GM12878 (cell line): ENCODE measurements around the gene TMEM184C. TPM values are rescaled to one million over a fixed set of nuclear protein-coding genes. Genes with fewer than 3 reads are reported as not detected.

Source experiments
- ATAC-seq: fragments of 200-7000 bp; cut with Tn5 transposase; 3 replicates; pipeline ENCODE4 v1.9.1; 2020; ENCODE audit warnings: mild to moderate bottlenecking, moderate library complexity
- BruUV-seq: library from RNA; stranded (reverse); fragments of 400-500 nt; replicated peaks from 2 replicates; lab custom pipeline; 2021; lab: Mats Ljungman, UMichigan
- CTCF ChIA-PET: fragments of 300-600 bp; sonication (Branson Sonifier 250); formaldehyde crosslinking; extraction: SDS; loops from one replicate; lab custom pipeline; 2021; ENCODE audit warnings: inconsistent platforms; lab: Yijun Ruan, JAX
- POLR2A ChIA-PET: fragments of 350-600 bp; formaldehyde crosslinking; extraction: SDS; loops from one replicate; lab custom pipeline; 2021; ENCODE audit warnings: inconsistent platforms; lab: Charles Lee
- RAD21 ChIA-PET: fragments of 300-600 bp; sonication (Branson Sonifier 250); formaldehyde crosslinking; loops from one replicate; lab custom pipeline; 2023; ENCODE audit warnings: antibody characterized with exemption; ENCODE audit not compliant: unreplicated experiment; lab: Charles Lee
- SMC1A ChIA-PET: fragments of 300-600 bp; sonication (Branson Sonifier 250); formaldehyde crosslinking; loops from one replicate; lab custom pipeline; 2023; ENCODE audit not compliant: unreplicated experiment, uncharacterized antibody; lab: Charles Lee
- DNase-seq: peaks from one replicate; pipeline ENCODE4 v3.0.0-alpha.2; 2011; ENCODE audit warnings: low read depth, low spot score
- FAIRE-seq: peaks from 3 replicates; lab custom pipeline; 2011; peaks lifted over from hg19 to GRCh38; lab: Jason Lieb, UNC
- H2AFZ ChIP-seq: 2 replicates; pipeline ENCODE4 v1.6.0; 2011; ENCODE audit warnings: low read depth, low read length, control low read depth; ENCODE audit not compliant: control insufficient read depth
- H3K27ac ChIP-seq: 2 replicates; pipeline ENCODE4 v1.5.1; 2011; ENCODE audit warnings: control low read depth; ENCODE audit not compliant: control insufficient read depth, insufficient read depth
- H3K27me3 ChIP-seq, 2 experiments: replicated peaks in 1 of 2; 2 replicates each; pipeline versions ENCODE4 v1.6.0 to v1.6.1; 2011; ENCODE audit warnings: low read length in 1 of 2; ENCODE audit not compliant: control insufficient read depth in 2 of 2, insufficient read depth in 2 of 2
- H3K36me3 ChIP-seq, 2 experiments: 2 replicates each; pipeline ENCODE4 v1.5.1; 2011; ENCODE audit warnings: low read length in 1 of 2; ENCODE audit not compliant: control insufficient read depth in 2 of 2, insufficient read depth in 2 of 2
- H3K4me1 ChIP-seq: 2 replicates; pipeline ENCODE4 v1.6.1; 2011; ENCODE audit warnings: mild to moderate bottlenecking, low read length, moderate library complexity, mixed read lengths; ENCODE audit not compliant: control insufficient read depth, insufficient read depth
- H3K4me2 ChIP-seq: 2 replicates; pipeline ENCODE4 v1.6.0; 2011; ENCODE audit warnings: control low read depth; ENCODE audit not compliant: control insufficient read depth, insufficient read depth
- H3K4me3 ChIP-seq: fragments of 200-600 bp; sonication (generic); 2 replicates; pipeline ENCODE4 v1.5.1; 2016
- H3K79me2 ChIP-seq: 2 replicates; pipeline ENCODE4 v1.6.0; 2011; ENCODE audit warnings: low read length; ENCODE audit not compliant: control insufficient read depth, insufficient read depth
- H3K9ac ChIP-seq: 2 replicates; pipeline ENCODE4 v1.8.0; 2011; ENCODE audit warnings: low read length, control low read depth, mixed read lengths; ENCODE audit not compliant: control insufficient read depth, insufficient read depth
- H3K9me3 ChIP-seq: replicated peaks from 3 replicates; pipeline ENCODE4 v1.5.1; 2011; ENCODE audit warnings: mild to moderate bottlenecking, low read length; ENCODE audit not compliant: control insufficient read depth, insufficient read depth
- H4K20me1 ChIP-seq: 2 replicates; pipeline ENCODE4 v1.6.0; 2011; ENCODE audit not compliant: control insufficient read depth, insufficient read depth
- FOXM1 ChIP-seq: IDR thresholded peaks from 2 replicates; pipeline ENCODE4 v1.6.1; 2012; ENCODE audit warnings: low read depth, mild to moderate bottlenecking, inconsistent platforms, low read length, moderate library complexity
- GATAD2B ChIP-seq: fragments of 450-650 bp; conservative IDR thresholded peaks from 2 replicates; pipeline ENCODE4 v1.6.1; 2017; ENCODE audit warnings: low read depth, mild to moderate bottlenecking, moderate library complexity
- HDGF ChIP-seq: fragments of 450-650 bp; IDR thresholded peaks from 2 replicates; pipeline ENCODE4 v1.6.1; 2016; ENCODE audit warnings: antibody characterized with exemption
- IKZF1 ChIP-seq: fragments of 450-650 bp; conservative IDR thresholded peaks from 2 replicates; pipeline ENCODE4 v1.6.1; 2017; ENCODE audit warnings: antibody characterized with exemption, mild to moderate bottlenecking
- IRF4 ChIP-seq: IDR thresholded peaks from 2 replicates; pipeline ENCODE4 v1.6.1; 2011; ENCODE audit warnings: low read depth, low read length
- KLF5 ChIP-seq: fragments of 450-650 bp; IDR thresholded peaks from 2 replicates; pipeline ENCODE4 v1.6.1; 2014; ENCODE audit warnings: mild to moderate bottlenecking; ENCODE audit not compliant: partially characterized antibody
- MEF2A ChIP-seq: IDR thresholded peaks from 2 replicates; pipeline ENCODE4 v1.6.1; 2011; ENCODE audit warnings: low read depth, mild to moderate bottlenecking, low read length, moderate library complexity; ENCODE audit not compliant: insufficient read depth
- MYB ChIP-seq: fragments of 150-350 bp; IDR thresholded peaks from 2 replicates; pipeline ENCODE4 v1.6.1; 2014; ENCODE audit warnings: mild to moderate bottlenecking, low read depth, low read length, borderline replicate concordance
- NR2C2 ChIP-seq: IDR thresholded peaks from 2 replicates; pipeline ENCODE4 v1.6.1; 2011; ENCODE audit warnings: borderline replicate concordance, low read depth; ENCODE audit not compliant: control insufficient read depth, insufficient read length
- PML ChIP-seq: IDR thresholded peaks from 2 replicates; pipeline ENCODE4 v1.6.1; 2012; ENCODE audit warnings: low read length, inconsistent platforms
- POLR2A ChIP-seq: IDR thresholded peaks from 2 replicates; pipeline ENCODE4 v1.6.1; 2011; ENCODE audit warnings: low read depth, mild to moderate bottlenecking, low read length
- RCOR1 ChIP-seq: conservative IDR thresholded peaks from 2 replicates; pipeline ENCODE4 v1.6.1; 2012; ENCODE audit warnings: low read depth, low read length, improper control_type of control experiment
- RELA ChIP-seq: fragments of 450-650 bp; IDR thresholded peaks from 2 replicates; pipeline ENCODE4 v1.8.0; 2014; ENCODE audit warnings: borderline replicate concordance; ENCODE audit not compliant: partially characterized antibody
- STAT3 ChIP-seq: IDR thresholded peaks from 2 replicates; pipeline ENCODE4 v1.6.1; 2011; ENCODE audit warnings: low read depth, low read length, improper control_type of control experiment
- TARDBP ChIP-seq: IDR thresholded peaks from 2 replicates; pipeline ENCODE4 v1.6.1; 2016; ENCODE audit warnings: borderline replicate concordance
- WRNIP1 ChIP-seq: IDR thresholded peaks from 2 replicates; pipeline ENCODE4 v1.6.1; 2011; ENCODE audit warnings: low read depth, low read length, improper control_type of control experiment, borderline replicate concordance
- ZSCAN29 ChIP-seq: fragments of 450-650 bp; IDR thresholded peaks from 2 replicates; pipeline ENCODE4 v1.6.1; 2017; ENCODE audit warnings: mild to moderate bottlenecking, moderate library complexity
- WGBS: methylation state at CpG from one replicate; pipeline ENCODE4 v1.1.6; 2016; ENCODE audit warnings: low lambda C conversion rate; ENCODE audit not compliant: insufficient replicate concordance, insufficient coverage; ENCODE audit errors: missing lambda C conversion rate; 5-methylcytosine and 5-hydroxymethylcytosine counted together
- in situ Hi-C: fragments of 300-500 bp; cut with MboI; formaldehyde crosslinking; loops from 9 replicates; pipeline ENCODE4 v1.14.3; 2018; ENCODE audit warnings: mixed read lengths
- intact Hi-C: fragments of 100-400 bp; cut with micrococcal nuclease; formaldehyde crosslinking; loops from one replicate; pipeline ENCODE4 v1.14.2; 2022; ENCODE audit not compliant: unreplicated experiment
- polyA plus RNA-seq, 11 experiments: library from polyadenylated mRNA; depleted of rRNA in 4 of 11; unstranded in 6 of 11; stranded (reverse) in 5 of 11; fragments of >200 nt; fragmentation: Nextera tagmentation in 4 of 11; fragmentation: Illumina TruSeq in 1 of 11; extraction: Ambion mirVana in 4 of 11; extraction: Trizol in 1 of 11; gene quantifications; 1 replicate in 1 of 11; 2 replicates in 10 of 11; pipeline versions ENCODE4 v1.2.1 to v1.2.3, GENCODE V29; 2011 to 2016; ENCODE audit warnings: inconsistent platforms in 2 of 11, missing spikeins in 2 of 11, low read depth in 1 of 11
- total RNA-seq, 4 experiments: library from RNA; depleted of rRNA in 3 of 4; stranded (reverse); fragments of >200 nt in 3 of 4; fragmentation: Illumina TruSeq in 1 of 4; extraction: Trizol in 1 of 4; gene quantifications; 2 replicates each; pipeline versions ENCODE4 v1.2.1 to v1.2.3, GENCODE V29; 2013 to 2021
- TF ChIP-seq, protein P1 (sequence below): fragments of 450-650 bp; IDR thresholded peaks from 2 replicates; pipeline ENCODE4 v1.6.1; 2017; ENCODE audit warnings: antibody characterized with exemption, mild to moderate bottlenecking, moderate library complexity
- TF ChIP-seq, protein P2 (sequence below): fragments of 450-650 bp; IDR thresholded peaks from 2 replicates; pipeline ENCODE4 v1.6.1; 2016; ENCODE audit warnings: mild to moderate bottlenecking

The TMEM184C gene
- total and polyA plus RNA-seq, 10 of the 15 experiments (the other 5 are each of a cell fraction or from before 2014, with no cell fraction given) = 3.4 to 22.6 (median 18.2) TPM

DNA sequence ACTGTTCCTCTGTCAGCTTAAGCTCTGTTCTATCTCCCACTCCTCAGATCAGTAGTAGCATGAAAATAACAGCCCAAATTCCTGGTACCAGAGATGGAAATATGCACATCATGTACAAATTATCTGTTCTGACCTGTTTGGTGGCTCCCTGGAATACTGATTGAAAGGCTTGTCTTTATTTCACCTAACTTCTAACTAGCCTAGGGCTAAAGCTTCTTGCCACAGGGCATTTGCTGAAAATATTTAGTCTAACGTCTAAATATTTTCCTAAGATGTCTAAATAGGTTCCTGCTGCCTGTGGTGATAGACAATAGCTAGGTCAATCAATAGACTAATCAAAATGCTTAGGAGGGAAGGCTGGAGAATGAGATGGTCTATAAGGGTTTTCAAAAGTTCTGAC lies 79.7 kb downstream of the TMEM184C start (continued):
- TF ChIP-seq WRNIP1 (no peak), GATAD2B (no peak), FOXM1 (no peak), HDGF (no peak), IRF4 (no peak), RCOR1 (no peak), MYB (no peak), ZSCAN29 (no peak), STAT3 (no peak)

- H4K20me1 ChIP-seq = no peaks in the 10 kb centered on the region
- FAIRE-seq = no peak
- no peak for DNase-seq
- H3K4me1 ChIP-seq = peaks cover under 1% of the 10 kb centered on the region
- in situ Hi-C loops = loop anchor here (5.0 kb wide), 1 partner anchor 162 kb away; no protein-coding TSS in a partner anchor
- WGBS = 0% methylated on average over 1 of the region's 1 CpG
- POLR2A ChIA-PET = interaction anchor here (0.8 kb wide), 1 partner anchor 161 kb away, joined by 5 read pairs; no protein-coding TSS in a partner anchor
- SMC1A ChIA-PET = interaction anchor here (2.4 kb wide), 1 partner anchor 162 kb away, joined by 16 read pairs; no protein-coding TSS in a partner anchor
- RAD21 ChIA-PET = interaction anchor here (6.9 kb wide), 1 partner anchor 160 kb away, joined by 129 read pairs; no protein-coding TSS in a partner anchor
- ATAC-seq = peak; percentile 46
- H3K36me3 ChIP-seq = no peaks in the 10 kb centered on the region
- BruUV-seq = no TSS peak
- CTCF ChIA-PET = interaction anchor here (0.7 to 10.7 kb wide), 2 partner anchors 160 to 310 kb away, joined by 3 to 343 read pairs; no protein-coding TSS in a partner anchor
- no peak for TF ChIP-seq KLF5
- no peak for TF ChIP-seq TARDBP
- TF ChIP-seq PML = no peak
- no peak for TF ChIP-seq POLR2A
- no peak for TF ChIP-seq NR2C2
- TF ChIP-seq MEF2A = no peak
- TF ChIP-seq RELA = no peak
- TF ChIP-seq IKZF1 = no peak
- TF ChIP-seq, protein P1, sequence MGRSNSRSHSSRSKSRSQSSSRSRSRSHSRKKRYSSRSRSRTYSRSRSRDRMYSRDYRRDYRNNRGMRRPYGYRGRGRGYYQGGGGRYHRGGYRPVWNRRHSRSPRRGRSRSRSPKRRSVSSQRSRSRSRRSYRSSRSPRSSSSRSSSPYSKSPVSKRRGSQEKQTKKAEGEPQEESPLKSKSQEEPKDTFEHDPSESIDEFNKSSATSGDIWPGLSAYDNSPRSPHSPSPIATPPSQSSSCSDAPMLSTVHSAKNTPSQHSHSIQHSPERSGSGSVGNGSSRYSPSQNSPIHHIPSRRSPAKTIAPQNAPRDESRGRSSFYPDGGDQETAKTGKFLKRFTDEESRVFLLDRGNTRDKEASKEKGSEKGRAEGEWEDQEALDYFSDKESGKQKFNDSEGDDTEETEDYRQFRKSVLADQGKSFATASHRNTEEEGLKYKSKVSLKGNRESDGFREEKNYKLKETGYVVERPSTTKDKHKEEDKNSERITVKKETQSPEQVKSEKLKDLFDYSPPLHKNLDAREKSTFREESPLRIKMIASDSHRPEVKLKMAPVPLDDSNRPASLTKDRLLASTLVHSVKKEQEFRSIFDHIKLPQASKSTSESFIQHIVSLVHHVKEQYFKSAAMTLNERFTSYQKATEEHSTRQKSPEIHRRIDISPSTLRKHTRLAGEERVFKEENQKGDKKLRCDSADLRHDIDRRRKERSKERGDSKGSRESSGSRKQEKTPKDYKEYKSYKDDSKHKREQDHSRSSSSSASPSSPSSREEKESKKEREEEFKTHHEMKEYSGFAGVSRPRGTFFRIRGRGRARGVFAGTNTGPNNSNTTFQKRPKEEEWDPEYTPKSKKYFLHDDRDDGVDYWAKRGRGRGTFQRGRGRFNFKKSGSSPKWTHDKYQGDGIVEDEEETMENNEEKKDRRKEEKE = no peak
- TF ChIP-seq, protein P2, sequence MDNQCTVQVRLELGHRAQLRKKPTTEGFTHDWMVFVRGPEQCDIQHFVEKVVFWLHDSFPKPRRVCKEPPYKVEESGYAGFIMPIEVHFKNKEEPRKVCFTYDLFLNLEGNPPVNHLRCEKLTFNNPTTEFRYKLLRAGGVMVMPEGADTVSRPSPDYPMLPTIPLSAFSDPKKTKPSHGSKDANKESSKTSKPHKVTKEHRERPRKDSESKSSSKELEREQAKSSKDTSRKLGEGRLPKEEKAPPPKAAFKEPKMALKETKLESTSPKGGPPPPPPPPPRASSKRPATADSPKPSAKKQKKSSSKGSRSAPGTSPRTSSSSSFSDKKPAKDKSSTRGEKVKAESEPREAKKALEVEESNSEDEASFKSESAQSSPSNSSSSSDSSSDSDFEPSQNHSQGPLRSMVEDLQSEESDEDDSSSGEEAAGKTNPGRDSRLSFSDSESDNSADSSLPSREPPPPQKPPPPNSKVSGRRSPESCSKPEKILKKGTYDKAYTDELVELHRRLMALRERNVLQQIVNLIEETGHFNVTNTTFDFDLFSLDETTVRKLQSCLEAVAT = no peak
- H3K79me2 ChIP-seq = no peaks in the 10 kb centered on the region
- H3K27me3 ChIP-seq = no peaks in the 10 kb centered on the region
- intact Hi-C loops = no loop called here
- H3K9ac ChIP-seq = no peak overlapping the region
- no peaks in the 10 kb centered on the region for H3K9me3 ChIP-seq
- no peak overlapping the region for H2AFZ ChIP-seq
- no peak overlapping the region for H3K4me2 ChIP-seq
- no peak overlapping the region for H3K27ac ChIP-seq
- no peak overlapping the region for H3K4me3 ChIP-seq
Observed at GRCh38 chr4:147704846-147705245, 87.6 kb downstream of the TMEM184C start.
